Panc1 (cell line): ENCODE data around the gene MITF. TPM values are rescaled to one million over a fixed set of nuclear protein-coding genes. Genes with fewer than 3 reads are reported as not detected.

Experiments
- ATAC-seq: fragments of 200-7000 bp; cut with Tn5 transposase; 2 replicates; pipeline ENCODE4 v1.9.1; 2020; ENCODE audit warnings: mild to moderate bottlenecking, moderate library complexity
- BruUV-seq: library from RNA; stranded (reverse); fragments of 400-500 nt; replicated peaks from 2 replicates; lab custom pipeline; 2021; lab: Mats Ljungman, UMichigan
- CTCF ChIA-PET: fragments of 300-600 bp; sonication (Branson Sonifier 250); formaldehyde crosslinking; loops from one replicate; lab custom pipeline; 2022; ENCODE audit warnings: antibody characterized with exemption; lab: Charles Lee
- POLR2A ChIA-PET: fragments of 300-600 bp; sonication (Branson Sonifier 250); formaldehyde crosslinking; loops from one replicate; lab custom pipeline; 2022; ENCODE audit warnings: antibody characterized with exemption; lab: Charles Lee
- DNase-seq: peaks from one replicate; pipeline ENCODE4 v3.0.0-alpha.2; 2010; ENCODE audit warnings: low read depth, low spot score
- H3K27ac ChIP-seq: 2 replicates; pipeline ENCODE4 v1.5.1; 2011; ENCODE audit warnings: mild to moderate bottlenecking, low read length, inconsistent platforms
- H3K27me3 ChIP-seq: fragments of 200-500 bp; sonication (Bioruptor generic); 2 replicates; pipeline ENCODE4 v1.6.0; 2014; ENCODE audit warnings: low read length, inconsistent platforms; ENCODE audit not compliant: control insufficient read depth, insufficient read depth
- H3K36me3 ChIP-seq: fragments of 200-500 bp; sonication (Bioruptor generic); 2 replicates; pipeline ENCODE4 v1.5.1; 2014; ENCODE audit warnings: inconsistent platforms, mild to moderate bottlenecking, low read length, moderate library complexity; ENCODE audit not compliant: control insufficient read depth, insufficient read depth
- H3K4me1 ChIP-seq: 2 replicates; pipeline ENCODE4 v1.5.1; 2011; ENCODE audit warnings: inconsistent platforms, mild to moderate bottlenecking, low read length, moderate library complexity; ENCODE audit not compliant: control insufficient read depth, insufficient read depth
- H3K4me3 ChIP-seq, 2 experiments: 2 replicates each; pipeline ENCODE4 v1.5.1; 2011 to 2012; ENCODE audit warnings: low read depth in 2 of 2, low read length in 2 of 2, mild to moderate bottlenecking in 2 of 2, inconsistent platforms in 1 of 2, moderate library complexity in 1 of 2
- H3K9me3 ChIP-seq: fragments of 200-500 bp; sonication (Bioruptor generic); 2 replicates; pipeline ENCODE4 v1.5.1; 2014; ENCODE audit warnings: low read depth, mild to moderate bottlenecking, inconsistent platforms, low read length, moderate library complexity; ENCODE audit not compliant: control insufficient read depth, insufficient read depth
- POLR2AphosphoS5 ChIP-seq: IDR thresholded peaks from 2 replicates; pipeline ENCODE4 v1.6.1; 2012; ENCODE audit warnings: mild to moderate bottlenecking, low read depth, low read length, moderate library complexity
- REST ChIP-seq, 2 experiments: IDR thresholded peaks; 2 replicates each; pipeline ENCODE4 v1.6.1; 2011 to 2012; ENCODE audit warnings: low read depth in 2 of 2, control low read depth in 1 of 2, low read length in 1 of 2, mild to moderate bottlenecking in 1 of 2, moderate library complexity in 1 of 2; ENCODE audit not compliant: insufficient read depth in 1 of 2
- SIN3A ChIP-seq: IDR thresholded peaks from 2 replicates; pipeline ENCODE4 v1.6.1; 2012; ENCODE audit warnings: low read depth, mild to moderate bottlenecking, low read length, moderate library complexity, borderline replicate concordance; ENCODE audit not compliant: insufficient read depth
- TCF7L2 ChIP-seq: IDR thresholded peaks from 2 replicates; pipeline ENCODE4 v1.6.1; 2011; ENCODE audit warnings: mild to moderate bottlenecking, low read depth, low read length, inconsistent platforms
- in situ Hi-C: cut with HindIII; loops from 2 replicates; pipeline ENCODE4 v1.10.0; 2016; ENCODE audit warnings: low sequenced_read_pairs, low pct_unique_long_range_greater_than_20kb
- intact Hi-C: fragments of 100-400 bp; cut with micrococcal nuclease; formaldehyde crosslinking; loops from one replicate; pipeline ENCODE4 v1.10.0; 2022; ENCODE audit not compliant: unreplicated experiment
- total RNA-seq: library from RNA; stranded (reverse); gene quantifications from one replicate; pipeline ENCODE4 v1.2.1, GENCODE V29; 2021; ENCODE audit not compliant: unreplicated experiment
- TF ChIP-seq, protein P1 (sequence below): fragments of 450-650 bp; IDR thresholded peaks from 2 replicates; pipeline ENCODE4 v1.5.1; 2017; ENCODE audit warnings: mild to moderate bottlenecking

The MITF gene
- total RNA-seq, 1 experiment from 2014 or later: 10.8 TPM

GRCh38 chr3:69993757-69994156 is 254.5 kb downstream of the MITF start:
- no peak for DNase-seq

DNA sequence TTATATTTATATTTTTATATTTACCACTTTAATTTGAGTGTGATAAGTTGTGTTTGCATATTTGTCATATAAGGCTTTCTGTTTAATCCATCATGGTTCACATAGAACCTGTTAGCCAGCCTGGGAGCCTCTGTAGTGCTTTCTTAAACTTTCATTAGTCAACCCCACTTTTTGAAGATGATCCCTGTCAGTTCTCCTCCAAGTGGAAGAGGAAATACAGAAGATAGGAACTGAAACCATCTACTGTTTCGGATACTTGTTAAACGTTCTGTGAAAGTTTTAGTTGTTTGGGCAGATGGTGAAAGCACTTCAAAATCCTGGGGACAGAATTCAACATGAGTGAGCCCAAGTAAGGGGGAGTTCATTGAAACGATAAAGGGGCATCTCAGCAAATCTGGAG is 255.7 kb downstream of the MITF start:
- no peaks in the 10 kb centered on the region for H3K36me3 ChIP-seq
- ChIA-PET CTCF (no interaction called here), POLR2A (no interaction called here)
- TF ChIP-seq TCF7L2: no peak
- TF ChIP-seq SIN3A: no peak
- TF ChIP-seq, protein P1, sequence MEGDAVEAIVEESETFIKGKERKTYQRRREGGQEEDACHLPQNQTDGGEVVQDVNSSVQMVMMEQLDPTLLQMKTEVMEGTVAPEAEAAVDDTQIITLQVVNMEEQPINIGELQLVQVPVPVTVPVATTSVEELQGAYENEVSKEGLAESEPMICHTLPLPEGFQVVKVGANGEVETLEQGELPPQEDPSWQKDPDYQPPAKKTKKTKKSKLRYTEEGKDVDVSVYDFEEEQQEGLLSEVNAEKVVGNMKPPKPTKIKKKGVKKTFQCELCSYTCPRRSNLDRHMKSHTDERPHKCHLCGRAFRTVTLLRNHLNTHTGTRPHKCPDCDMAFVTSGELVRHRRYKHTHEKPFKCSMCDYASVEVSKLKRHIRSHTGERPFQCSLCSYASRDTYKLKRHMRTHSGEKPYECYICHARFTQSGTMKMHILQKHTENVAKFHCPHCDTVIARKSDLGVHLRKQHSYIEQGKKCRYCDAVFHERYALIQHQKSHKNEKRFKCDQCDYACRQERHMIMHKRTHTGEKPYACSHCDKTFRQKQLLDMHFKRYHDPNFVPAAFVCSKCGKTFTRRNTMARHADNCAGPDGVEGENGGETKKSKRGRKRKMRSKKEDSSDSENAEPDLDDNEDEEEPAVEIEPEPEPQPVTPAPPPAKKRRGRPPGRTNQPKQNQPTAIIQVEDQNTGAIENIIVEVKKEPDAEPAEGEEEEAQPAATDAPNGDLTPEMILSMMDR: no peak
- no peak for TF ChIP-seq POLR2AphosphoS5
- TF ChIP-seq REST (IDR thresholded peaks at IDR 0.05; ENCODE audit: insufficient read depth in 1 of 2, low read depth in 2 of 2, low read length in 1 of 2): no peak
- H3K4me1 ChIP-seq: no peaks in the 10 kb centered on the region
- in situ Hi-C loops: no loop called here
- no peak overlapping the region for H3K27ac ChIP-seq
- intact Hi-C loops: no loop called here
- DNase-seq (no peak), ATAC-seq (no peak)
- H3K4me3 ChIP-seq: no peak overlapping the region
- BruUV-seq: no TSS peak
- H3K27me3 ChIP-seq: no peaks in the 10 kb centered on the region
- H3K9me3 ChIP-seq: no peaks in the 10 kb centered on the region

More at GRCh38 chr3:69993757-69994156, 254.5 kb downstream of the MITF start:
- ATAC-seq: no peak
- TF ChIP-seq TCF7L2: no peak
- TF ChIP-seq, protein P1: no peak
- TF ChIP-seq SIN3A: no peak
- no peak for TF ChIP-seq REST (IDR thresholded peaks at IDR 0.05; ENCODE audit: insufficient read depth in 1 of 2, low read depth in 2 of 2, low read length in 1 of 2)
- TF ChIP-seq POLR2AphosphoS5: no peak
- no peak overlapping the region for H3K4me3 ChIP-seq
- no TSS peak for BruUV-seq
- in situ Hi-C loops (no loop called here), intact Hi-C loops (no loop called here)
- POLR2A ChIA-PET: no interaction called here
- H3K27ac ChIP-seq: no peak overlapping the region
- H3K36me3 ChIP-seq: no peaks in the 10 kb centered on the region
- CTCF ChIA-PET: no interaction called here
- no peaks in the 10 kb centered on the region for H3K27me3 ChIP-seq
- no peaks in the 10 kb centered on the region for H3K9me3 ChIP-seq
- no peaks in the 10 kb centered on the region for H3K4me1 ChIP-seq
